GM18511 (cell line): ENCODE results near the gene AGAP3.

Experiments
- ATAC-seq: cut with Tn5 transposase; IDR thresholded peaks from one replicate; pipeline ENCODE4 v1.9.1; 2021; ENCODE audit warnings: mild to moderate bottlenecking, moderate library complexity; ENCODE audit not compliant: unreplicated experiment

AGAP3 gene

GRCh38 chr7:151057989-151058780 is 28.1 kb upstream of the AGAP3 start:
- peak; percentile 87 for ATAC-seq

- ATAC-seq: no peak
Observed at GRCh38 chr7:151058781-151059366, 27.4 kb upstream of the AGAP3 start.

- peak; percentile 34 for ATAC-seq
Observed at GRCh38 chr7:151059367-151060112, 26.7 kb upstream of the AGAP3 start, which contains the start of gene SLC4A2. TSS of gene SLC4A2 (plus strand) at chr7:151059589. CDS start at chr7:151061988, 2,399 bp downstream.

- no peak for ATAC-seq
Observed at GRCh38 chr7:151060113-151060415, 26.2 kb upstream of the AGAP3 start.

GRCh38 chr7:151060416-151061212 is 25.7 kb upstream of the AGAP3 start:
- ATAC-seq: no peak

- ATAC-seq: no peak
Observed at GRCh38 chr7:151061213-151062110, 24.8 kb upstream of the AGAP3 start.

GRCh38 chr7:151062111-151062398 is 24.2 kb upstream of the AGAP3 start:
- no peak for ATAC-seq

- no peak for ATAC-seq
Observed at GRCh38 chr7:151062399-151063211, 23.7 kb upstream of the AGAP3 start.

GRCh38 chr7:151063212-151063561 is 23.1 kb upstream of the AGAP3 start:
- no peak for ATAC-seq

- ATAC-seq: no peak
Observed at GRCh38 chr7:151064454-151064853, 21.8 kb upstream of the AGAP3 start.

- no peak for ATAC-seq
Observed at GRCh38 chr7:151064993-151065392, 21.3 kb upstream of the AGAP3 start.

GRCh38 chr7:151065516-151065915 is 20.8 kb upstream of the AGAP3 start:
- ATAC-seq: no peak

- ATAC-seq: no peak
Observed at GRCh38 chr7:151066273-151066974, 19.9 kb upstream of the AGAP3 start.

GRCh38 chr7:151068069-151068773 is 18.1 kb upstream of the AGAP3 start:
- ATAC-seq: no peak

GRCh38 chr7:151069841-151070573 is 16.3 kb upstream of the AGAP3 start:
- ATAC-seq: no peak

GRCh38 chr7:151070574-151070960 is 15.7 kb upstream of the AGAP3 start:
- ATAC-seq: no peak

GRCh38 chr7:151071032-151071866 is 15.0 kb upstream of the AGAP3 start:
- no peak for ATAC-seq
